ENCODE results near the gene RASD1.

Gene RASD1

DNA sequence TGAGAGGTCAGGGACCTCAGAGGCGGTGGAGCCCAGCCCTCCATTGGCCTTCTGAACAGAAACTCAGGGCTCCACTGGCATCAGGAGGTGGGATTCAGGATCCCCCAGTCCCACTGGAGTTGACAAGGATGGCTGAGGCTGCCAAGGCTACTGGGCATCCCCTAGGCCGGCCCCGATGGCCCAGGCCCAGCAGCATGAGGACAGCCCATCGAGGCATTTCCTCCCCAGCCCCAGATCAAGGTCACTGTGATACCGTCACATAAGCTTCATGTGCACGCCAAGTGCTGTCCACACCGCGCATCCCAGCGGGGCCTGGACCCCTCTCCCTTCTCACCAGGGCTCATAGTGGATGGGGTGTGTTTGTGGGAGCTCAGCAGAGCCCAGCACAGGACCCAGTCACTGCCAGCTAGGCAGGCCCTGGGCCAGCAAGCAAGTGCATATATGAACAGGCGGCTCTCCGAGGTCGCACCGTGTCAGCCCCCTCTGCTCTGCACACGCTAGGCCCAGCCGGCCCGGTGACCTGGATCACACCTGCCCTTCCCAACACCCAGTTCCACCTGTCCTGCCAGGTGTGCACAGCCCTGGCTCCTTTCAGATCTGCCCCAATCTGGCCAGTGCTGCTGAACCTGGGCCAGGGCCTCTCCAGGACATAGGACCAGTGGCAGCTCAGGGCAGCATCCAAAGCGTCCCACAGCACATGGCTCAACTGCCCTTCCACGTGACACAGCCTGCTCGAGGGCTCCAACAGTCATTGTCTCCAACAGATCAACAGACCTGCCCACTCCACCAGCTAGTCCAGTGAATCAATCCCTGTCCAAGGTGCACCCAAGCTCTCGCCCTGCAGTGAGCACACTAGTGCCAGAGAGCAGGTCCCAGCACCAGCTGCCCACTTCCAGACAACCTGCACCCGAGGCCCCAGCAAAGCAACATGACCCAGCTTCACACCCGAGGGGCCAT, 32.8 kb upstream of the RASD1 start:
- peak overlapping the region; percentile 68 for H2AK5ac ChIP-seq (ENCODE audit: low read depth, low read length)
- H2BK12ac ChIP-seq (ENCODE audit: low read length): peak overlapping the region; percentile 92
- H3K18ac ChIP-seq (ENCODE audit: low read length): peak overlapping the region; percentile 51
- peak overlapping the region; percentile 5 for H2BK15ac ChIP-seq (ENCODE audit: low read length)
- no peak overlapping the region for H3K4me2 ChIP-seq (ENCODE audit: insufficient read depth, low read length, poor library complexity, severe bottlenecking)
- H3K4me1 ChIP-seq (ENCODE audit: control insufficient read depth in 2 of 2, insufficient read depth in 1 of 2, low read depth in 1 of 2, low read length in 2 of 2): no peaks in the 10 kb centered on the region
- no peak overlapping the region for H3K27ac ChIP-seq (replicated peaks; ENCODE audit: low read length)
- no peak overlapping the region for H2AFZ ChIP-seq (ENCODE audit: low read length)
- peaks cover 3% of the 10 kb centered on the region for H3K79me1 ChIP-seq (ENCODE audit: low read depth, low read length)
- peak overlapping the region; percentile 85 for H3K14ac ChIP-seq (ENCODE audit: low read length)
- no peak overlapping the region for H2BK120ac ChIP-seq (ENCODE audit: low read depth, low read length)
- DNase-seq (ENCODE audit: low spot score): no peak
- WGBS, 2 donors (ENCODE audit: extremely low coverage in 2 of 2, insufficient read length in 2 of 2, insufficient replicate concordance in 1 of 2): no CpG with 5 or more reads among the region's 22 CpGs
- H2BK5ac ChIP-seq (ENCODE audit: low read length): no peak overlapping the region
- peaks cover 1 to 9% of the 10 kb centered on the region in 2 donors for H3K9me3 ChIP-seq (replicated peaks in 1 of 2; ENCODE audit: control insufficient read depth in 2 of 2, insufficient read depth in 1 of 2, low read depth in 1 of 2, low read length in 2 of 2)
- H3K36me3 ChIP-seq (replicated peaks in 1 of 2; ENCODE audit: control insufficient read depth in 2 of 2, insufficient read depth in 2 of 2, low read length in 2 of 2): no peaks in the 10 kb centered on the region
- no peaks in the 10 kb centered on the region for H3K27me3 ChIP-seq (ENCODE audit: control insufficient read depth in 3 of 3, insufficient read depth in 3 of 3, low read depth in 1 of 3, low read length in 3 of 3)
- H4K8ac ChIP-seq (ENCODE audit: low read depth, low read length): peak overlapping the region; percentile 30
- H3K23ac ChIP-seq (ENCODE audit: low read depth, low read length, poor library complexity): peak overlapping the region; percentile 55
- peak overlapping the region; percentile 90 for H3K4ac ChIP-seq (ENCODE audit: low read length)
- no peak overlapping the region for H4K91ac ChIP-seq (ENCODE audit: low read depth, low read length, poor library complexity)
- H3K9ac ChIP-seq (ENCODE audit: low read depth, low read length, poor library complexity): peak overlapping the region; percentile 30
- H3K4me3 ChIP-seq (ENCODE audit: low read length in 2 of 2): peak overlapping the region in 1 of 2 donors; percentile 4

DNA sequence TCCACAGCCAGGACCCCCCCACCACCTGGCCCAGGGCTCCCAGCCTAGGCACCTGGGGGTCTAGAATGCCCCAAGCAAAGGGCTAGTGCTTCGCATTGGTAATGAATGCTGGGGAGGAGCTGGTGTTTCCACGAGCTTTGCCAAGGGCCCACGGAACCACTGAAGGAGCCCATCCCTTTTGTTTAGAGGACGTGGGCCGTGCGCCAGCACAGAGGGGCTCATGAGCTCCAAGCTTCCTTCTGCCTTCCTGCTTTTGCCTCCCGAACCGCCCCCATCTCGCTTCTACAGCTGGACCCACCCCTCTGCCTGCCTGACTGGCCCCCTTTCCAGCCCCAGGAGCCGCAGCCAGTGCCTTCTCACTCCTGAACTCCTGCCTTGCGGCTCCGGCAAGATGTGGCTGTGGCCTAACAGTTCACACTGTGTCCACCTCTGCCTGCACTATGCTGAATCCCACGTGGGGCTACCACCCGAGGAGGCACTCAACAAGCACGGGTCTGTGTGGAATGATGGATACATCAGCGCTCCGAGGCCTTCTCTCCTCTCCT, 31.8 kb upstream of the RASD1 start:
- no peak overlapping the region for H3K23ac ChIP-seq (ENCODE audit: low read depth, low read length, poor library complexity)
- H2BK5ac ChIP-seq (ENCODE audit: low read length): no peak overlapping the region
- H3K9ac ChIP-seq (ENCODE audit: low read depth, low read length, poor library complexity): no peak overlapping the region
- peaks cover 3% of the 10 kb centered on the region for H3K79me1 ChIP-seq (ENCODE audit: low read depth, low read length)
- H4K8ac ChIP-seq (ENCODE audit: low read depth, low read length): no peak overlapping the region
- H3K14ac ChIP-seq (ENCODE audit: low read length): no peak overlapping the region
- H2AFZ ChIP-seq (ENCODE audit: low read length): no peak overlapping the region
- peaks cover 3 to 5% of the 10 kb centered on the region in 2 donors for H3K4me1 ChIP-seq (ENCODE audit: control insufficient read depth in 2 of 2, insufficient read depth in 1 of 2, low read depth in 1 of 2, low read length in 2 of 2)
- DNase-seq (ENCODE audit: low spot score): no peak
- no peak overlapping the region for H3K27ac ChIP-seq (replicated peaks; ENCODE audit: low read length)
- H3K36me3 ChIP-seq (replicated peaks in 1 of 2; ENCODE audit: control insufficient read depth in 2 of 2, insufficient read depth in 2 of 2, low read length in 2 of 2): no peaks in the 10 kb centered on the region
- no peak overlapping the region for H2AK5ac ChIP-seq (ENCODE audit: low read depth, low read length)
- H3K9me3 ChIP-seq (replicated peaks in 1 of 2; ENCODE audit: control insufficient read depth in 2 of 2, insufficient read depth in 1 of 2, low read depth in 1 of 2, low read length in 2 of 2): peaks cover 3 to 11% of the 10 kb centered on the region in 2 donors
- H3K4ac ChIP-seq (ENCODE audit: low read length): no peak overlapping the region
- WGBS, 2 donors (ENCODE audit: extremely low coverage in 2 of 2, insufficient read length in 2 of 2, insufficient replicate concordance in 1 of 2): no CpG with 5 or more reads among the region's 17 CpGs
- no peak overlapping the region for H4K91ac ChIP-seq (ENCODE audit: low read depth, low read length, poor library complexity)
- no peak overlapping the region for H3K4me2 ChIP-seq (ENCODE audit: insufficient read depth, low read length, poor library complexity, severe bottlenecking)
- no peak overlapping the region for H3K4me3 ChIP-seq (ENCODE audit: low read length in 2 of 2)
- H2BK15ac ChIP-seq (ENCODE audit: low read length): no peak overlapping the region
- H3K18ac ChIP-seq (ENCODE audit: low read length): peak overlapping the region; percentile 19
- no peak overlapping the region for H2BK120ac ChIP-seq (ENCODE audit: low read depth, low read length)
- H2BK12ac ChIP-seq (ENCODE audit: low read length): no peak overlapping the region
- H3K27me3 ChIP-seq (ENCODE audit: control insufficient read depth in 3 of 3, insufficient read depth in 3 of 3, low read depth in 1 of 3, low read length in 3 of 3): no peaks in the 10 kb centered on the region

DNA sequence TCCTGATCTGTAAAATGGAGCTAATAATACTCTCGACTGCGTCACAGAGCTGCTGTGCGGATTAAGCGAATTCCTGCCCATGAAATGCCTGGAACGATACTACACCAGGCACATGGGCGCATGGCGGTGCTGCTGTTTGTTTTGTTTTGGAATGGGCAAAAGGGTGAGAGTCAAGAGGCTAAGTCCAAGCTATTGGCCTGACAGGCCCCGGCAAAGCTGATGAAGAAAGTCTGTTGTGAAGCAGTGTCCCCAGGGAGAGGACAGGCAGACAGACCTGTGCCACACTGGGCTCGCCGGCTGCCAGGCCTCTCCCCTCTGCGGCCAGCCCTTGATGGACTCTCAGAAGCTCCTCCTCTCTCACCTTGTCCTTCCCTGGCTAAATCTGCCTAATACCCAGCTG, 31.3 kb upstream of the RASD1 start:
- DNase-seq (ENCODE audit: low spot score): no peak
- Histone ChIP-seq H3K18ac (ENCODE audit: low read length) (no peak overlapping the region), H3K4me2 (ENCODE audit: insufficient read depth, low read length, poor library complexity, severe bottlenecking) (no peak overlapping the region), H3K4me1 (ENCODE audit: control insufficient read depth in 2 of 2, insufficient read depth in 1 of 2, low read depth in 1 of 2, low read length in 2 of 2) (peaks cover 3 to 5% of the 10 kb centered on the region in 2 donors), H2BK15ac (ENCODE audit: low read length) (no peak overlapping the region), H3K4ac (ENCODE audit: low read length) (no peak overlapping the region), H3K4me3 (ENCODE audit: low read length in 2 of 2) (no peak overlapping the region), H2AFZ (ENCODE audit: low read length) (no peak overlapping the region), H2AK5ac (ENCODE audit: low read depth, low read length) (no peak overlapping the region), H2BK12ac (ENCODE audit: low read length) (no peak overlapping the region), H3K36me3 (replicated peaks in 1 of 2; ENCODE audit: control insufficient read depth in 2 of 2, insufficient read depth in 2 of 2, low read length in 2 of 2) (no peaks in the 10 kb centered on the region), H3K27ac (replicated peaks; ENCODE audit: low read length) (no peak overlapping the region), H2BK120ac (ENCODE audit: low read depth, low read length) (no peak overlapping the region), H3K9ac (ENCODE audit: low read depth, low read length, poor library complexity) (no peak overlapping the region), H3K79me1 (ENCODE audit: low read depth, low read length) (peaks cover 3% of the 10 kb centered on the region), H3K9me3 (replicated peaks in 1 of 2; ENCODE audit: control insufficient read depth in 2 of 2, insufficient read depth in 1 of 2, low read depth in 1 of 2, low read length in 2 of 2) (peaks cover 3 to 9% of the 10 kb centered on the region in 2 donors), H4K91ac (ENCODE audit: low read depth, low read length, poor library complexity) (no peak overlapping the region), H3K27me3 (ENCODE audit: control insufficient read depth in 3 of 3, insufficient read depth in 3 of 3, low read depth in 1 of 3, low read length in 3 of 3) (no peaks in the 10 kb centered on the region), H2BK5ac (ENCODE audit: low read length) (no peak overlapping the region), H3K23ac (ENCODE audit: low read depth, low read length, poor library complexity) (no peak overlapping the region), H3K14ac (ENCODE audit: low read length) (no peak overlapping the region), H4K8ac (ENCODE audit: low read depth, low read length) (peak overlapping the region; percentile 17)
- WGBS, 2 donors (ENCODE audit: extremely low coverage in 2 of 2, insufficient read length in 2 of 2, insufficient replicate concordance in 1 of 2): no CpG with 5 or more reads among the region's 11 CpGs

DNA sequence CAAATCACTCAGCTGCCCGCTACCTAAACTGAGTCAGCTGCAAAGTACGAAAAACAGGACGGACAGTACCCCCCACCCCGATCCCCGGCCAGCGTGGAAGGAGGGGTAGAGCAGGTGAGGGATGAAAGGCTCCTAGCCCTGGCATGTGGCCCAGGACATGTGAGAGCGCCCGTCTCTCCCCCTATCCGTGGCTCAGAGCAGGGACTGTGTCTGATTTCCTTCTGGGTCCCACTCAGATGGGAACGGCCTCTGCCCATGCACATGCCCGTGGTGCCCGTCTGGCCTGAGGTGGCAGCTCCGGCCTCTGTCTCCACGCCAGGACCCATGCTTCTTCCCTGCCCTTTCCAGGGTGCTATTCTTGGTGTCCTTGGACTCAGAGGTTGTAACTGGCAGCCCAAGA, 30.2 kb upstream of the RASD1 start:
- Histone ChIP-seq H3K9ac (ENCODE audit: low read depth, low read length, poor library complexity) (no peak overlapping the region), H2AK5ac (ENCODE audit: low read depth, low read length) (peak overlapping the region; percentile 52), H3K4me2 (ENCODE audit: insufficient read depth, low read length, poor library complexity, severe bottlenecking) (no peak overlapping the region), H3K18ac (ENCODE audit: low read length) (no peak overlapping the region), H3K23ac (ENCODE audit: low read depth, low read length, poor library complexity) (peak overlapping the region; percentile 68), H3K27ac (replicated peaks; ENCODE audit: low read length) (no peak overlapping the region), H4K91ac (ENCODE audit: low read depth, low read length, poor library complexity) (no peak overlapping the region), H3K9me3 (replicated peaks in 1 of 2; ENCODE audit: control insufficient read depth in 2 of 2, insufficient read depth in 1 of 2, low read depth in 1 of 2, low read length in 2 of 2) (peaks cover 3 to 7% of the 10 kb centered on the region in 2 donors), H3K36me3 (replicated peaks in 1 of 2; ENCODE audit: control insufficient read depth in 2 of 2, insufficient read depth in 2 of 2, low read length in 2 of 2) (no peaks in the 10 kb centered on the region), H2BK12ac (ENCODE audit: low read length) (peak overlapping the region; percentile 66), H3K79me1 (ENCODE audit: low read depth, low read length) (peaks cover 3% of the 10 kb centered on the region), H4K8ac (ENCODE audit: low read depth, low read length) (no peak overlapping the region), H3K14ac (ENCODE audit: low read length) (peak overlapping the region; percentile 25), H3K4me1 (ENCODE audit: control insufficient read depth in 2 of 2, insufficient read depth in 1 of 2, low read depth in 1 of 2, low read length in 2 of 2) (peaks cover 3 to 5% of the 10 kb centered on the region in 2 donors), H2BK15ac (ENCODE audit: low read length) (no peak overlapping the region), H2AFZ (ENCODE audit: low read length) (no peak overlapping the region), H3K4ac (ENCODE audit: low read length) (no peak overlapping the region), H3K4me3 (ENCODE audit: low read length in 2 of 2) (no peak overlapping the region), H3K27me3 (ENCODE audit: control insufficient read depth in 3 of 3, insufficient read depth in 3 of 3, low read depth in 1 of 3, low read length in 3 of 3) (no peaks in the 10 kb centered on the region), H2BK5ac (ENCODE audit: low read length) (peak overlapping the region; percentile 22), H2BK120ac (ENCODE audit: low read depth, low read length) (no peak overlapping the region)
- no peak for DNase-seq (ENCODE audit: low spot score)
- WGBS, 2 donors (ENCODE audit: extremely low coverage in 2 of 2, insufficient read length in 2 of 2, insufficient replicate concordance in 1 of 2): no CpG with 5 or more reads among the region's 14 CpGs
